OCI-LY7 (cell line): ENCODE results near the gene CALR.
"Not testable (repeated sequence)": the region's sequence is repeated elsewhere in the genome, so short reads cannot be mapped to it uniquely, and the experiment has no call there.

ENCODE experiments used
- EZH2phosphoT487 ChIP-seq: fragments of 200-600 bp; sonication (generic); IDR thresholded peaks from 2 replicates; pipeline ENCODE4 v1.6.1; 2018; ENCODE audit warnings: low read depth, borderline replicate concordance, mild to moderate bottlenecking, mixed run types, antibody characterized with exemption, low read length, moderate library complexity, mixed read lengths
- TF ChIP-seq, protein P1 (sequence below): fragments of 200-600 bp; sonication (generic); conservative IDR thresholded peaks from 2 replicates; pipeline ENCODE4 v1.5.1; 2014; ENCODE audit warnings: mild to moderate bottlenecking, antibody characterized with exemption, low read length, moderate library complexity, mixed read lengths

- TF ChIP-seq, protein P1, sequence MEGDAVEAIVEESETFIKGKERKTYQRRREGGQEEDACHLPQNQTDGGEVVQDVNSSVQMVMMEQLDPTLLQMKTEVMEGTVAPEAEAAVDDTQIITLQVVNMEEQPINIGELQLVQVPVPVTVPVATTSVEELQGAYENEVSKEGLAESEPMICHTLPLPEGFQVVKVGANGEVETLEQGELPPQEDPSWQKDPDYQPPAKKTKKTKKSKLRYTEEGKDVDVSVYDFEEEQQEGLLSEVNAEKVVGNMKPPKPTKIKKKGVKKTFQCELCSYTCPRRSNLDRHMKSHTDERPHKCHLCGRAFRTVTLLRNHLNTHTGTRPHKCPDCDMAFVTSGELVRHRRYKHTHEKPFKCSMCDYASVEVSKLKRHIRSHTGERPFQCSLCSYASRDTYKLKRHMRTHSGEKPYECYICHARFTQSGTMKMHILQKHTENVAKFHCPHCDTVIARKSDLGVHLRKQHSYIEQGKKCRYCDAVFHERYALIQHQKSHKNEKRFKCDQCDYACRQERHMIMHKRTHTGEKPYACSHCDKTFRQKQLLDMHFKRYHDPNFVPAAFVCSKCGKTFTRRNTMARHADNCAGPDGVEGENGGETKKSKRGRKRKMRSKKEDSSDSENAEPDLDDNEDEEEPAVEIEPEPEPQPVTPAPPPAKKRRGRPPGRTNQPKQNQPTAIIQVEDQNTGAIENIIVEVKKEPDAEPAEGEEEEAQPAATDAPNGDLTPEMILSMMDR, result not testable (repeated sequence)
- not testable (repeated sequence) for TF ChIP-seq EZH2phosphoT487
These were observed 17.2 kb downstream of the CALR start for GRCh38 chr19:12955575-12955974.
